A549 treated with AZD9567 at 1 μM for 4 hours (cell line): ENCODE measurements around the gene OR4E1. TPM values are rescaled to one million over a fixed set of nuclear protein-coding genes. Genes with fewer than 3 reads are reported as not detected.

Experiments
- total RNA-seq: library from RNA; stranded (reverse); fragments of 200-300 nt; extraction: Qiagen RNA extraction; gene quantifications from 5 replicates; pipeline ENCODE4 v1.2.3, GENCODE V29; 2022; ENCODE audit not compliant: insufficient read depth

OR4E1 gene, protein sequence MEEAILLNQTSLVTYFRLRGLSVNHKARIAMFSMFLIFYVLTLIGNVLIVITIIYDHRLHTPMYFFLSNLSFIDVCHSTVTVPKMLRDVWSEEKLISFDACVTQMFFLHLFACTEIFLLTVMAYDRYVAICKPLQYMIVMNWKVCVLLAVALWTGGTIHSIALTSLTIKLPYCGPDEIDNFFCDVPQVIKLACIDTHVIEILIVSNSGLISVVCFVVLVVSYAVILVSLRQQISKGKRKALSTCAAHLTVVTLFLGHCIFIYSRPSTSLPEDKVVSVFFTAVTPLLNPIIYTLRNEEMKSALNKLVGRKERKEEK
- not detected in 5 replicates for total RNA-seq

DNA sequence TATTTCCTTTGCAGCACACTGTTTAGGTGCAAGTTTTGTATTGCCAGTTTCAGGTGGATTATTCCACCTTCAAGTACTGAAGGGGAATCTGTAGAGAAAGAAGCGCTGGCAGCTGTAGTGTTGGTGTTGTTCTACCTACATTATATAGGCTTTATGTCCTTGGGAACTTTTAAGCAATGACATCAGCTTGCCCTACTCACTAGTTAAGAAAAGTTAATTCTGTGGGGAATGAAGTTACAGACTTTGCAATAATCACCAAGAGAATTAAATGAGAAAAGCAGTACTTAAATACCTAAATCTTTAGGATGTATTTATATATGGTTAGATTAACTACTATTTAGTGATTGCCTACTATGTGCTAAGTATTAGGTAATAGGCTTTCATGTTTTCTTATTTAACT, at the start of gene OR4E1:
OR4E1 (minus strand) TSS at position 101 of the 400 bp plus-strand sequence. CDS start 2,883 bp downstream, outside the sequence.

DNA sequence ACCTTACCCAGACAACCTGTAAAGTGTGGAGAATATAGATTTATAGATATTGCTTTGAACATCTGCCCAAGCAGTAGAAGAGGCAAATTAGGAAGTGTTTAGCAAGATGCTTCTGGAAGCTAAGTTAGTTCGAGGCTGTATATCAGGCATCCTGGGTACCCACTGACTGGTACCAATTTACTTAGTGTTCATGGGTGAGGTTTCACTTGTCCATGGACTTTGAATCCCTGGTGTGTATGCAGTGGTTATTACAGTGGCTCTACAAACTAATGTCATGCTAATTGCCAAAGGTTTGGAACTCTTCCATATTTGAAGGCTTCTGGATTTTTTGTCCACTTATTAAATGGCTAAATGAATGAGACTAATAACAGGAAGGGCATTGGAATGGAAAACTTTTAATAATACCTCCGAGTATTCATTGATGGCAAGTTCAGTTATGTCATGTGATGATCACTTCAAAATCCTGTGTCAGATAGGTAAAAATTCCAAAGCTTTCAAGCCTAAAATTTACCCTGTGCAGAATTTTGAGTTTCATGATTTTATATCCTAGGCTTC, 20.2 kb downstream of the OR4E1 start, which contains the start of gene OR4E2:
OR4E2 (plus strand) TSS at position 505 of the 555 bp plus-strand sequence. CDS start 11,248 bp downstream, outside the sequence.

DNA sequence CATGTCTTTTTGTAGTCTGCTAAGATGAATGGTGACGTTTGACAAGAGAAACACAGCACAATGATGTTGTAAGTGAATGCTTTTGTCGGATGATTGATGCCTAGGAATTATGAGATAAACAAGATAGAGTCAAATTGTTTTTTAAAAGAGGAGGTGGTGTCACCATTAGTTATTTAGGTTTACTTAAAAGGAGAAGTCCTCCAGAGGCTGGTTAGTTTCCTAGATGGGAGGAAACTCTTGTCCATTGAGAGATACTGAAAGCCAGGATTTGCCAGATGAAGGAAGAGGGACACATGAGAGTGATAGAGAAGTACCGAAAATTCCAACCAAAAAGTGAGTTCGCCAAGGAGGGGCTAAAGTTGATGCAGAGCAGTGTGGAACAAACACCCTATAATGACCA, 38.8 kb downstream of the OR4E1 start, which contains the start of gene OR10G2:
OR10G2 (minus strand) TSS at position 101 of the 400 bp plus-strand sequence; CDS start at position 3, 98 bp downstream.

Other genes with a start within 250 kb of the OR4E1 start
- gene CHD8, start 217.7 kb downstream of the OR4E1 start, total RNA-seq, result 36.5 to 48.2 TPM (median 37.8 TPM) in 5 replicates
- gene RAB2B, start 196.9 kb downstream of the OR4E1 start, total RNA-seq, result 11.6 to 39.2 TPM (median 13.5 TPM) in 5 replicates
- gene TOX4, start 196.6 kb downstream of the OR4E1 start, total RNA-seq, result 66.0 to 81.5 TPM (median 67.5 TPM) in 5 replicates
- 42.2 to 52.0 TPM (median 49.6 TPM) in 5 replicates for gene METTL3, start 162.5 kb downstream of the OR4E1 start, total RNA-seq
- gene SALL2, start 147.5 kb downstream of the OR4E1 start, total RNA-seq, result 0.49 to 1.4 TPM (median 0.66 TPM) in 5 replicates
- not detected in 5 replicates for gene OR10G3, start 93.7 kb downstream of the OR4E1 start, total RNA-seq
- not detected in 5 replicates for gene OR10G2, start 38.9 kb downstream of the OR4E1 start, total RNA-seq
- not detected in 5 replicates for gene OR4E2, start 20.0 kb downstream of the OR4E1 start, total RNA-seq